Osteoblast (primary cell): ENCODE measurements around the gene LBX1. TPM values are rescaled to one million over a fixed set of nuclear protein-coding genes. Genes with fewer than 3 reads are reported as not detected.

ENCODE experiments used
- total RNA-seq: library from RNA; depleted of rRNA; stranded (reverse); fragments of >200 nt; gene quantifications from 2 replicates; pipeline ENCODE4 v1.2.3, GENCODE V29; 2012

The LBX1 gene
- total RNA-seq, 1 donor, result not detected

Other genes with a start within 250 kb of the LBX1 start
- 48.5 and 55.7 TPM in 2 replicates for gene MRPL43, start 242.0 kb downstream of the LBX1 start, total RNA-seq
- gene TWNK, start 241.9 kb downstream of the LBX1 start, total RNA-seq, result 3.2 and 3.3 TPM in 2 replicates
- gene LZTS2, start 229.7 kb downstream of the LBX1 start, total RNA-seq, result 117 and 127 TPM in 2 replicates
- 0.72 and 1.2 TPM in 2 replicates for gene PDZD7, start 198.3 kb downstream of the LBX1 start, total RNA-seq
- 103 and 106 TPM in 2 replicates for gene SFXN3, start 198.2 kb downstream of the LBX1 start, total RNA-seq
- gene KAZALD1, start 167.5 kb downstream of the LBX1 start, total RNA-seq, result 26.4 and 30.1 TPM in 2 replicates
- not detected in 2 replicates for gene TLX1, start 98.2 kb downstream of the LBX1 start, total RNA-seq
- 11.2 and 11.8 TPM in 2 replicates for gene BTRC, start 124.7 kb upstream of the LBX1 start, total RNA-seq